T-helper 17 cell (primary cell): ENCODE measurements around the gene OR10A3. TPM values are rescaled to one million over a fixed set of nuclear protein-coding genes. Genes with fewer than 3 reads are reported as not detected.

Source experiments
- ATAC-seq: fragments of 150-1000 bp; cut with Tn5 transposase; 2 replicates; pipeline ENCODE4 v1.10.0; 2021; ENCODE audit warnings: mild to moderate bottlenecking, moderate library complexity
- DNase-seq, 3 donors: peaks; one replicate each; pipeline versions ENCODE4 v3.0.0 to v3.0.0-alpha.2; 2020 to 2021
- H3K9me3 ChIP-seq: one replicate; pipeline ENCODE4 v1.7.0; 2013; ENCODE audit warnings: low read length, mild to moderate bottlenecking; ENCODE audit not compliant: control insufficient read depth, poor library complexity, severe bottlenecking
- H3K27ac Mint-ChIP-seq: one replicate; pipeline ENCODE4 v1.8.0; 2022; ENCODE audit warnings: mild to moderate bottlenecking, moderate library complexity, mixed read lengths
- H3K27me3 Mint-ChIP-seq: one replicate; pipeline ENCODE4 v1.8.0; 2022; ENCODE audit warnings: mixed read lengths
- H3K36me3 Mint-ChIP-seq: one replicate; pipeline ENCODE4 v1.8.0; 2022; ENCODE audit warnings: low read depth, mixed read lengths
- H3K4me1 Mint-ChIP-seq: one replicate; pipeline ENCODE4 v1.8.0; 2022; ENCODE audit warnings: mild to moderate bottlenecking, mixed read lengths
- H3K4me3 Mint-ChIP-seq: one replicate; pipeline ENCODE4 v1.8.0; 2022; ENCODE audit warnings: mild to moderate bottlenecking, moderate library complexity, mixed read lengths
- total RNA-seq, 4 donors: library from RNA in 2 of 4; stranded (reverse) in 2 of 4; gene quantifications; one replicate each; pipeline ENCODE4 v1.2.3 and lab custom pipeline; 2022 to 2026

OR10A3 gene
- total RNA-seq, 2 donors from 2014 or later: not detected

GRCh38 chr11:7896009-7896785 lies 45.3 kb downstream of the OR10A3 start:
- no peak overlapping the region for H3K4me3 Mint-ChIP-seq
- DNase-seq (no peak), ATAC-seq (no peak)
- no peaks in the 10 kb centered on the region for H3K9me3 ChIP-seq
- peaks cover 19% of the 10 kb centered on the region for H3K27me3 Mint-ChIP-seq
- H3K36me3 Mint-ChIP-seq: peaks cover 2% of the 10 kb centered on the region
- no peak overlapping the region for H3K27ac Mint-ChIP-seq
- peaks cover 6% of the 10 kb centered on the region for H3K4me1 Mint-ChIP-seq

DNA sequence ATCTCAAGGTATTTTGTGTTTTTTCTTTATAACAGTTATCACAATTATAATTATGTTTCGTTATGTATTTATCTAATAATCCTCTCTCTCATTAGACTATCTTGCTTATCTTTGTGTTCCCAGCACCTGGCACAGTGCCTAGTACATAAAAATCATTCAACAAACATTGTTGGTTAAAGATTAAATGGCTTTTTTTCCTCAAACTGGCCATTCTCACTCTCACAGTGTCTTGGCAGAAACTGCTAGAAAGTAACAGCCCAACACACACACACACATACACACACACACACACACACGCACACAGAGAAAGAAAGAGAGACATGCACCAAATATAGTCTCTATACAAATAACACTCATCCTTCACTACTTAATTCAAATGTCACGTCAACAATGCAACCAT lies 47.3 kb downstream of the OR10A3 start:
- Mint-ChIP-seq H3K27ac (peak overlapping the region; percentile 14), H3K27me3 (peaks cover 23% of the 10 kb centered on the region), H3K36me3 (peaks cover 2% of the 10 kb centered on the region), H3K4me1 (peaks cover 6% of the 10 kb centered on the region), H3K4me3 (no peak overlapping the region)
- H3K9me3 ChIP-seq: no peaks in the 10 kb centered on the region
- ATAC-seq (no peak), DNase-seq (no peak)

DNA sequence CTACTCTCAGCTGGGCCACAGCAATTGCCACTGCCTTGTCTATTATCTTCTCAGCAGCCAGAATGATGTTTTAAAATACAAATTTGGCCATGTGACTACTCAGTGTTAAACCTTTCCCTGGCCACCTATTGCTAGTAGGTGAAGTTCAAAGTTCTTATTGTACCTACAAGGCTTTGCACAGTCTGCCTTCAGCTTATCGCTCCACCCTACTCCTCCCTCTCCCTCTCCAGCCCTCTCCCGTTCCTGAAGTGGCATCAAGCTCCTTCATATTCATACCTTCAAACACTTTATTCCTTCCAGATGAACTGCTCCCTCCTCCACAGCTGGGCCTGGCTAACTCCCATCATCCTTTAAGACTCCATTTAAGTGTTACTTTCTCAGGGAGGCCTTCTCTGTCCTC lies 47.7 kb downstream of the OR10A3 start:
- DNase-seq: no peak
- peaks cover 2% of the 10 kb centered on the region for H3K36me3 Mint-ChIP-seq
- no peak overlapping the region for H3K4me3 Mint-ChIP-seq
- H3K27ac Mint-ChIP-seq: peak overlapping the region; percentile 14
- peaks cover 6% of the 10 kb centered on the region for H3K4me1 Mint-ChIP-seq
- no peak for ATAC-seq
- no peaks in the 10 kb centered on the region for H3K9me3 ChIP-seq
- peaks cover 24% of the 10 kb centered on the region for H3K27me3 Mint-ChIP-seq

- no peak overlapping the region for H3K27ac Mint-ChIP-seq
- H3K27me3 Mint-ChIP-seq: peaks cover 28% of the 10 kb centered on the region
- no peaks in the 10 kb centered on the region for H3K9me3 ChIP-seq
- H3K4me3 Mint-ChIP-seq: no peak overlapping the region
- DNase-seq: no peak
- H3K36me3 Mint-ChIP-seq: peaks cover 2% of the 10 kb centered on the region
- H3K4me1 Mint-ChIP-seq: peaks cover 6% of the 10 kb centered on the region
- ATAC-seq: peak; percentile 75
These were observed 48.7 kb downstream of the OR10A3 start for GRCh38 chr11:7892840-7893254.

DNA sequence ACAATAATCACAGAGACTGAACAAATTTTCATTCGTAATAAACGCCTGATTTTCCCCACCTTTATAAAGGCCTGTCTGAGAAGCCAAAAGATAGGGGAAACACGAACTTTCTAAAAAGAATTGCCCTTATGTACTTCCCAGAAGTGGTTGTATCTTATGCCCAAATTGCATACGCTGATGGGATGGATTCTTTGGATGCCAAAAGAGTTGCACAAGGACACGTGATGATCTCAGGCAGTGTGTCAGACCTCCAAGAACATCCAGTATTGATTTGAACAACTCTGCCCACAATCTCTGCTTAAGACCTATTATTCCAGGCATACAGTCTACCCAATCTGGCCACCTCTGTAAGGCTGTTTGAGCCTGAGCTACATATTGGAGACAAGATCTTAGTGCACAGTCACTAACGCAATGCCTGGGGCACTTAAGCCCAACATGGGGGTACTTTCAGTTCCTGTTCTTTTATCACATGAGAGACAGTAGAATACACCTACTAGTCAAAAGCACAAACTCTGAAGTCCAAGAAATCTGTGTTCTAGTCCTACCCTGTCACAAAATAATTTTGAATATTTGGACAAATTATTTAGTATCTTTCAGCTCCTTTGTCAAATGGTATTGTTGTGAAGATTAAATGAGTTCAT lies 49.3 kb downstream of the OR10A3 start:
- no peak overlapping the region for H3K27ac Mint-ChIP-seq
- H3K4me1 Mint-ChIP-seq: peaks cover 6% of the 10 kb centered on the region
- H3K27me3 Mint-ChIP-seq: peaks cover 24% of the 10 kb centered on the region
- no peak for DNase-seq
- no peaks in the 10 kb centered on the region for H3K9me3 ChIP-seq
- peaks cover 2% of the 10 kb centered on the region for H3K36me3 Mint-ChIP-seq
- peak; percentile 36 for ATAC-seq
- no peak overlapping the region for H3K4me3 Mint-ChIP-seq

DNA sequence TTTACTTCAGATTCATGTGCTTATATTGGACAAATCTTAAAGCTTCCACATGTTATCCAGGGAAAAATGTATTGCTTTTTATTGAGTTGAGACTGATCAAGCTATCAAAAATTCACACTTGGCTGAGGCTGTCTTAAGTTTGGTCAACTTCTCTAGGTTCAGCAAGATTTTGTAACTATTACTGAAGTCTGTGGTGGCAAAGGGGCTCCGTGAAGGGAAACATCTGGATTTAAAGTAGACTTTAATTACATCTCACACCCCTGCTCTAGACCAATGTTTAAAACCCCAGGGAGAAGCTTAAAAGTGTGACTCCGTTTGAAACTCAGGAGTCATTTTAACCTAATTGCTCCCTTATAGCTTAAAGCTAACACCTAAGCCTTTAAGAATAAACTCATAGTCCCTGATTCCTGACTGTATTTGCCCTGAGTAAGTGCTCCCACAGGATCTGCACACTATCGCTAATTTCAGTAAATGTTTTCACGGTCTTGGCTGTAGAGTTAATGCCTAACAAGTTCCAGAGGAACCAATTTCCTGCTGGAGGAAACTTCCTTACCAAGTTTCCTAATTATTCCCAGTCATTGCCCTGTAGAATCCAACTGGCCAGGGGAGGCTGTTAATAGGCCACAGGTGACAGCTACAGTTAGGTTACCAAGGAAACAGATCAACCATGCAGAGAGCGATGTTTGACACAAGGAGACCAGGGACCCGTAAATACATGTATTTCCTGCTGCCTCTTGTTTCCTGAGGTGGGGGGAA lies 50.9 kb downstream of the OR10A3 start:
- Mint-ChIP-seq H3K36me3 (peaks cover 2% of the 10 kb centered on the region), H3K4me1 (peaks cover 6% of the 10 kb centered on the region), H3K4me3 (no peak overlapping the region), H3K27ac (peak overlapping the region; percentile 53), H3K27me3 (peaks cover 15% of the 10 kb centered on the region)
- H3K9me3 ChIP-seq: no peaks in the 10 kb centered on the region
- no peak for ATAC-seq
- DNase-seq: no peak

GRCh38 chr11:7889985-7890384 lies 51.5 kb downstream of the OR10A3 start:
- Mint-ChIP-seq H3K36me3 (peaks cover 2% of the 10 kb centered on the region), H3K4me3 (no peak overlapping the region), H3K4me1 (peaks cover 6% of the 10 kb centered on the region), H3K27me3 (peaks cover 15% of the 10 kb centered on the region), H3K27ac (peak overlapping the region; percentile 53)
- no peak for DNase-seq
- no peak for ATAC-seq
- no peaks in the 10 kb centered on the region for H3K9me3 ChIP-seq

Other genes with a start within 250 kb of the OR10A3 start
- not detected for gene OVCH2, start 235.2 kb downstream of the OR10A3 start, total RNA-seq
- not detected for gene OR5P2, start 144.8 kb downstream of the OR10A3 start, total RNA-seq
- not detected for gene OR5P3, start 110.9 kb downstream of the OR10A3 start, total RNA-seq
- not detected for gene OR10A6, start 10.4 kb downstream of the OR10A3 start, total RNA-seq
- not detected for gene NLRP10, start 23.7 kb upstream of the OR10A3 start, total RNA-seq
- gene EIF3F, start 45.6 kb upstream of the OR10A3 start, total RNA-seq: 100 to 1,000 TPM; 376 to 391 TPM
- gene TUB, start 139.5 kb upstream of the OR10A3 start, total RNA-seq: under 1 TPM; 0.37 to 0.72 TPM
- 10 to 100 TPM; 38.8 to 52.9 TPM for gene RIC3, start 227.3 kb upstream of the OR10A3 start, total RNA-seq